Large intestine (tissue), 3 donors: Measurements from ENCODE around the gene AFF3. TPM values are rescaled to one million over a fixed set of nuclear protein-coding genes. Genes with fewer than 3 reads are reported as not detected.

Source experiments
- DNase-seq, 2 donors: peaks; one replicate each; pipeline versions ENCODE4 v3.0.0 to v3.0.0-alpha.2; 2013
- H3K27ac ChIP-seq: one replicate; pipeline ENCODE4 v1.5.1; 2013; ENCODE audit warnings: low read length
- H3K27me3 ChIP-seq: 2 replicates; pipeline ENCODE4 v1.6.1; 2013; ENCODE audit warnings: low read length; ENCODE audit not compliant: control insufficient read depth, insufficient read depth
- H3K36me3 ChIP-seq: 2 replicates; pipeline ENCODE4 v1.6.1; 2013; ENCODE audit warnings: low read length; ENCODE audit not compliant: control insufficient read depth, insufficient read depth
- H3K4me1 ChIP-seq: one replicate; pipeline ENCODE4 v1.6.1; 2013; ENCODE audit warnings: low read length; ENCODE audit not compliant: control insufficient read depth, insufficient read depth
- H3K4me3 ChIP-seq: one replicate; pipeline ENCODE4 v1.5.1; 2013; ENCODE audit warnings: low read length
- H3K9me3 ChIP-seq: one replicate; pipeline ENCODE4 v1.6.1; 2013; ENCODE audit warnings: mild to moderate bottlenecking, low read depth, low read length, moderate library complexity; ENCODE audit not compliant: control insufficient read depth
- WGBS: methylation state at CpG from one replicate; pipeline ENCODE4 v1.1.5; 2013; ENCODE audit warnings: low lambda C conversion rate; ENCODE audit not compliant: insufficient coverage; 5-methylcytosine and 5-hydroxymethylcytosine counted together
- polyA plus RNA-seq: library from polyadenylated mRNA; unstranded; fragments of 120-200 nt; gene quantifications from one replicate; pipeline ENCODE4 v1.2.1, GENCODE V29; 2013

AFF3 gene
- polyA plus RNA-seq, 1 donor: 4.8 TPM

DNA sequence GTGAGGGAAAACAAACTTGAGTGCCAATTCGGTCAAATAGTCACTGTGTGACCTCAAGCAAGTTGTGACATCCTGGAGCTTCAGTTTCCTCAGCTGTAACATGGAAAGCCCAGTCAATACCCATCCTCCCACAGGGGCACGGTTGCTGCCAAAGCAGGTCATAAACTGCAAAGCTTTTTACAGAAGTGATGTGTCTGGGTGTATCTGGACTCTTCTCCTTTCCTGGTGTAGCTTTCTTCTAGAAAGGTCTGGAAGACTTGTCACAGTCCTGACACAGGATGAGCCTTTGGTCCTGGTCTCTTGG, 4.2 kb upstream of the AFF3 start:
- no peaks in the 10 kb centered on the region for H3K27me3 ChIP-seq
- no peak overlapping the region for H3K4me3 ChIP-seq
- no peak overlapping the region for H3K27ac ChIP-seq
- no peak for DNase-seq
- H3K36me3 ChIP-seq: no peaks in the 10 kb centered on the region
- no peaks in the 10 kb centered on the region for H3K4me1 ChIP-seq
- H3K9me3 ChIP-seq: no peaks in the 10 kb centered on the region
- no CpG with 5 or more reads among the region's 2 CpGs for WGBS

DNA sequence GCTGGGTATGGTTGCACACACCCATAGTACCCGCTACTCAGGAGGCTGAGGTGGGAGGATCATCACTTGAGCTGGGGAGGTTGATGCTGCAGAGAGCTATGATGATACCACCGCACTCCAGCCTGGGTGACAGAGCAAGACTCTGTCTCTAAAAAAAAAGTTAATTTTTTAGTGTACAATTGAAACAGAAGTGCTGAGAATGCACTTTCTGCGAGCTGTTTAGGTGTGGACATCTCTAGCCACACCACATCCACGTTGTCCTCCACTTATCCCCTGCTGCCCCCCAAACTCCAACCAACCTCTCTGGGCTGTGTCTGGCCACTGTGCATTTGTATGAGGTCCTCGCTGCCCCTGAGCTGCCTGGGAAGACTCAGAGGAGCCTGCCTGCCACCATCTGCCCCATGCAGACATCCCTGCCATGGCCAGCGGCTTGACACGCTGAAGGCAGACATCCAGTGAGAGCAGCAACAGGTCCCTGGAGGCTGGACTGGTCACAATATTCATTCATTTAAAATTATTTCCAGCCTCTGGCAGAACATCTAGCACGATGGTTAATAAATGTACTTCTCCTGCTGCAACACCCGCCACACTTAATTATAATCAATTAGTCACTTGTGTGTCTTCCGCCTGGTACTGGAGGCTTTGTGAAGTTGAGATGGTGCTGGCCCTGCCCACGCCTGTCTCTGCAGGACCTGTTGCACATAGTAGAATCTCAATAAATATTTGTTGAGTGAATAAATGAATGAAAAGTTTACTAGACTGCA, 3.7 kb upstream of the AFF3 start:
- no CpG with 5 or more reads among the region's 11 CpGs for WGBS
- H3K4me1 ChIP-seq: no peaks in the 10 kb centered on the region
- no peaks in the 10 kb centered on the region for H3K27me3 ChIP-seq
- no peak for DNase-seq
- no peaks in the 10 kb centered on the region for H3K36me3 ChIP-seq
- H3K9me3 ChIP-seq: no peaks in the 10 kb centered on the region
- H3K4me3 ChIP-seq: no peak overlapping the region
- H3K27ac ChIP-seq: no peak overlapping the region

DNA sequence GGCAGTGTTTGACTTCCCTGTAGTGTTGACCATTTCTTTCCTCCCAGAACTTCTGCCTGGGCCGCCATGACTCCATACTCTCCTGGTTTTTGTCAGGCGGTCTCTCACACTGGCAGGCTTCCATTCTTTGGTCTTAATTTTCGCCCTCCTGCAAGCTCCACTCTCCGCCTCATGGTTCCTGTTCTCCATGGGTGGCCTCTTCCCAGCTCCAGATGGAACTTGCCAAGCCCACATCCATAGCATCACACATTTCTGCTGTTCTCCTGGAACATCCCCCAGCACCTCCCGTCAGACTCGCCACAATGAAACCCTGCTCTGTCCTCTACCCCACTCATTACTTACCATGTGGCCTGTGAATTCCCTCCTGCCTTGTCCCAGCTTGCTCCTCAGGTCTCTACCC, 896 bp upstream of the AFF3 start:
- Histone ChIP-seq H3K4me3 (no peak overlapping the region), H3K4me1 (no peaks in the 10 kb centered on the region), H3K27ac (no peak overlapping the region), H3K9me3 (no peaks in the 10 kb centered on the region), H3K27me3 (no peaks in the 10 kb centered on the region), H3K36me3 (no peaks in the 10 kb centered on the region)
- DNase-seq: no peak
- no CpG with 5 or more reads among the region's 6 CpGs for WGBS

DNA sequence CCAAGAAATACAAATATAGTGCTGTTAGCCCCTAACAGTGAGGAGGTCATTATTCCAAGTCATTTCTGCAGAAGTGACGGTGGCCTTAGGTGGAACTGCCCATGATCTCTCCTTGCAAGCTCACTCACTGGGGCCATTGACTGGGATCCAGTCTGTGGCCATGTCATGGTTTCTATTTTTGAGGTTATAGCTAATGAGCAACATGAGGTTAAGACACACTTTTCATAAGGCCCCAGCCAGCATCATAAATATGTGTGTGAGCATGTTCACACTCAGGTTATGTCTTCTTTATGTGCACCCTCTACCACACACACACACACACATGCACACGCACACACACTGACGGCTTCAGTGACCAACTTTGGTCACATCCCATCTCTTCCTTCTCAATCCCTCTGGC, 484 bp downstream of the AFF3 start:
- H3K36me3 ChIP-seq: no peaks in the 10 kb centered on the region
- no CpG with 5 or more reads among the region's 3 CpGs for WGBS
- H3K9me3 ChIP-seq: no peaks in the 10 kb centered on the region
- no peaks in the 10 kb centered on the region for H3K4me1 ChIP-seq
- no peaks in the 10 kb centered on the region for H3K27me3 ChIP-seq
- no peak overlapping the region for H3K4me3 ChIP-seq
- DNase-seq: no peak
- H3K27ac ChIP-seq: no peak overlapping the region

DNA sequence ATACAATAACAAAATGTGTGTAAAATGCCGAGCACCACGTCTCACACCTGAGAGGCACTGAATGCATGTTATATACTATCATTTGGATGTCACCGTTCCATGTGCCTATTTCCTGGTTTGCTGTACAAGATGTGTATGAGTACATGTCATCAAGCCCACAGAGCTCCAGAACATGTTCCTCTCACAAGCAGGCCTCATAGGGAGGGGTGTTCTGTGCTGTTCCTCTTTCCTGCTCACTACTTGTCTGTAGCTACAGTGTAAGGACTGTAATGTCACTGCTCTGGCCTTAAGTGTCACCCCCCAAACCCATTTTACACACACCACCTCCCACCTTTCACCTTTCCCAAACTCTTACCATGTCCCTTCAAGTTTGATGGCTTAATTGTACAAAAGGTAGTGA, 1.8 kb downstream of the AFF3 start:
- H3K9me3 ChIP-seq: no peaks in the 10 kb centered on the region
- DNase-seq: no peak
- no peaks in the 10 kb centered on the region for H3K36me3 ChIP-seq
- H3K4me3 ChIP-seq: no peak overlapping the region
- no peak overlapping the region for H3K27ac ChIP-seq
- no peaks in the 10 kb centered on the region for H3K4me1 ChIP-seq
- WGBS: no CpG with 5 or more reads among the region's 3 CpGs
- H3K27me3 ChIP-seq: no peaks in the 10 kb centered on the region

DNA sequence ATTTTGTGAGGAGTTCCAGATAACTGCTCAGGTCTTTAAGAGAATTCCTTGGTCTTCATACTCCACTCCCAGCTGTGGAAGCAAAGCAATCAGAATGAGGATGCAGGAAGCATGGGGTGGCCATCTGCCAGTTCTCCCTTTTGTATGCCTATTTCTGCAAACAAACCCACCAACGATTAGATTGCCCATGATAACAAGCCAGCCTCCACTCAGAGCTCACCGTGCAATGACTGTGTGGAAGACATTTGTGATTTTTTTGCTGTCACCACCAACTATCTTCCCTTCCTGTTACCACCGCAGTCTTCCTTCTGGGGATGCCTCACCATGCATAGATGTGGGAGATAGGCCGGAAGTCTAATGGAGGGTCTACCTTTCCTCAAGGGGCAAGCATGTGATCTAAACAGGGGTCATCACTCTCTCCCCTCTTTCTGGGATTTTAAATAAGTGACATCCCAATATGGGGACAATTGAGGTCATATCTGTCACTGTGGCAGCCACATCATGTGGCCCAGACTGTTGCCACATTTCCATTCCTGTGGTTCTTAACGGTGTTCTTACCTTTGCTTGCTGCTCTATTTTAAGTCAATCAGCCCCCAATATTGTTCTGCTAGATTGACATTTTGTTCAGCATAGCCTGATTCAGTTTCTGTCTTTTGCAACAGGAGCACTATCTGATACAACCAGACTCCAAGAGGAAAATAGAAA, 4.4 kb downstream of the AFF3 start:
- Histone ChIP-seq H3K36me3 (no peaks in the 10 kb centered on the region), H3K9me3 (no peaks in the 10 kb centered on the region), H3K27ac (no peak overlapping the region), H3K4me3 (no peak overlapping the region), H3K4me1 (no peaks in the 10 kb centered on the region), H3K27me3 (no peaks in the 10 kb centered on the region)
- WGBS: 100% methylated on average over 1 of the region's 5 CpGs
- no peak for DNase-seq

- H3K4me3 ChIP-seq: no peak overlapping the region
- no peak overlapping the region for H3K27ac ChIP-seq
- DNase-seq: no peak
- H3K36me3 ChIP-seq: no peaks in the 10 kb centered on the region
- H3K9me3 ChIP-seq: no peaks in the 10 kb centered on the region
- H3K27me3 ChIP-seq: no peaks in the 10 kb centered on the region
- WGBS: no CpG with 5 or more reads among the region's 5 CpGs
- no peaks in the 10 kb centered on the region for H3K4me1 ChIP-seq
Observed at GRCh38 chr2:100137318-100137717, 5.1 kb downstream of the AFF3 start.

DNA sequence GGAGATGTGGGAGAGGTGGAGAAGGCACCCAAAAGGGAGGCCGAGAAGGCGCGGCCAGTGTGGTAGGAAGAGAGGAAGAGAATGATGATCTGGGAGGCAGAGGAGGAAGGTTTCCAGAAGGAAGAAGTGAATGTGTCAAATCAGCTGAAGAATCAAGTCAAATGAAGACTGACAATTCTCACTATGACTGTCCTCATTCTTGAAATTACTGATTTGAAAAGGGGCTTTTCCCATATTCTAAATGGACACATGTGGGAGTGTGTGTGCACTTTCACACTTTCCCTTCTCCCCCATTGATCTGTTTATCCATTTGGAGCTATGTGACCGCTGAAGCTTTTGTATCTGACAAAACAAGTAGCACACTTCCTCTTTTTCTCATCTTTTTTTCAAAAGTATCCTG, 6.1 kb downstream of the AFF3 start:
- 100% methylated on average over 4 of the region's 4 CpGs for WGBS

GRCh38 chr2:100135415-100135814, 7.0 kb downstream of the AFF3 start:
- Histone ChIP-seq H3K27me3 (no peaks in the 10 kb centered on the region), H3K4me1 (no peaks in the 10 kb centered on the region), H3K9me3 (no peaks in the 10 kb centered on the region), H3K36me3 (no peaks in the 10 kb centered on the region), H3K4me3 (no peak overlapping the region), H3K27ac (no peak overlapping the region)
- 100% methylated on average over 1 of the region's 5 CpGs for WGBS
- no peak for DNase-seq

More for the DNA sequence above, 6.1 kb downstream of the AFF3 start:
- H3K9me3 ChIP-seq: no peaks in the 10 kb centered on the region
- H3K4me1 ChIP-seq: no peaks in the 10 kb centered on the region
- no peak overlapping the region for H3K4me3 ChIP-seq
- no peaks in the 10 kb centered on the region for H3K27me3 ChIP-seq
- no peaks in the 10 kb centered on the region for H3K36me3 ChIP-seq
- H3K27ac ChIP-seq: no peak overlapping the region
- DNase-seq: no peak

- no peak for DNase-seq
- Histone ChIP-seq H3K27me3 (no peaks in the 10 kb centered on the region), H3K4me3 (no peak overlapping the region), H3K27ac (no peak overlapping the region), H3K36me3 (no peaks in the 10 kb centered on the region), H3K9me3 (no peaks in the 10 kb centered on the region), H3K4me1 (no peaks in the 10 kb centered on the region)
- no CpG with 5 or more reads among the region's 5 CpGs for WGBS
Observed at GRCh38 chr2:100130595-100131391, 11.6 kb downstream of the AFF3 start.
